Liver (tissue), 3 donors: ENCODE data around the gene ADH1A.

Source experiments
- CTCF ChIP-seq: fragments of 150-350 bp; IDR thresholded peaks from 2 replicates; pipeline ENCODE4 v1.5.1; 2017; ENCODE audit warnings: improper control_type of control experiment, low read depth, low read length; ENCODE audit not compliant: missing input control
- FOXA1 ChIP-seq: IDR thresholded peaks from 2 replicates; pipeline ENCODE4 v1.6.1; 2016; ENCODE audit warnings: antibody characterized with exemption
- FOXA2 ChIP-seq: IDR thresholded peaks from 2 replicates; pipeline ENCODE4 v1.6.1; 2016; ENCODE audit warnings: antibody characterized with exemption
- GABPA ChIP-seq, 2 donors: IDR thresholded peaks in 1 of 2; conservative IDR thresholded peaks in 1 of 2; 2 replicates each; pipeline ENCODE4 v1.6.1; 2016; ENCODE audit warnings: antibody characterized with exemption in 2 of 2, mild to moderate bottlenecking in 1 of 2, moderate library complexity in 1 of 2
- HNF4G ChIP-seq: IDR thresholded peaks from 2 replicates; pipeline ENCODE4 v1.6.1; 2016; ENCODE audit warnings: antibody characterized with exemption
- NR2F2 ChIP-seq: IDR thresholded peaks from 2 replicates; pipeline ENCODE4 v1.6.1; 2016; ENCODE audit warnings: antibody characterized with exemption
- RAD21 ChIP-seq, 2 donors: IDR thresholded peaks; 2 replicates each; pipeline ENCODE4 v1.6.1; 2016; ENCODE audit warnings: antibody characterized with exemption in 2 of 2, mild to moderate bottlenecking in 2 of 2
- RXRA ChIP-seq, 2 donors: IDR thresholded peaks; 2 replicates each; pipeline ENCODE4 v1.6.1; 2017 to 2018; ENCODE audit warnings: antibody characterized with exemption in 2 of 2, mild to moderate bottlenecking in 1 of 2
- SP1 ChIP-seq: IDR thresholded peaks from 2 replicates; pipeline ENCODE4 v1.6.1; 2018; ENCODE audit warnings: antibody characterized with exemption, mild to moderate bottlenecking
- TAF1 ChIP-seq: conservative IDR thresholded peaks from 2 replicates; pipeline ENCODE4 v1.6.1; 2016; ENCODE audit warnings: antibody characterized with exemption, mild to moderate bottlenecking
- YY1 ChIP-seq: IDR thresholded peaks from 2 replicates; pipeline ENCODE4 v1.6.1; 2016; ENCODE audit warnings: antibody characterized with exemption, mild to moderate bottlenecking
- ZBTB33 ChIP-seq: IDR thresholded peaks from 2 replicates; pipeline ENCODE4 v1.6.1; 2016; ENCODE audit warnings: antibody characterized with exemption
- TF ChIP-seq, protein P1 (sequence below): IDR thresholded peaks from 2 replicates; pipeline ENCODE4 v1.6.1; 2016; ENCODE audit warnings: antibody characterized with exemption, mild to moderate bottlenecking
- TF ChIP-seq, protein P2 (sequence below): IDR thresholded peaks from 2 replicates; pipeline ENCODE4 v1.6.1; 2016; ENCODE audit warnings: antibody characterized with exemption
- donor health status: healthy.
- donor health status: healthy.

GRCh38 chr4:99264927-99265326 is 25.9 kb downstream of the ADH1A start:
- TF ChIP-seq CTCF (no peak), YY1 (no peak), RXRA (IDR thresholded peaks at IDR 0.05) (no peak), FOXA2 (no peak), RAD21 (IDR thresholded peaks at IDR 0.05) (no peak), FOXA1 (no peak), GABPA (IDR thresholded peaks at IDR 0.05 in 1 of 2, conservative IDR thresholded peaks at IDR 0.05 in 1 of 2) (no peak), SP1 (no peak), HNF4G (no peak), TAF1 (no peak), ZBTB33 (no peak), NR2F2 (no peak)
- TF ChIP-seq, protein P1, sequence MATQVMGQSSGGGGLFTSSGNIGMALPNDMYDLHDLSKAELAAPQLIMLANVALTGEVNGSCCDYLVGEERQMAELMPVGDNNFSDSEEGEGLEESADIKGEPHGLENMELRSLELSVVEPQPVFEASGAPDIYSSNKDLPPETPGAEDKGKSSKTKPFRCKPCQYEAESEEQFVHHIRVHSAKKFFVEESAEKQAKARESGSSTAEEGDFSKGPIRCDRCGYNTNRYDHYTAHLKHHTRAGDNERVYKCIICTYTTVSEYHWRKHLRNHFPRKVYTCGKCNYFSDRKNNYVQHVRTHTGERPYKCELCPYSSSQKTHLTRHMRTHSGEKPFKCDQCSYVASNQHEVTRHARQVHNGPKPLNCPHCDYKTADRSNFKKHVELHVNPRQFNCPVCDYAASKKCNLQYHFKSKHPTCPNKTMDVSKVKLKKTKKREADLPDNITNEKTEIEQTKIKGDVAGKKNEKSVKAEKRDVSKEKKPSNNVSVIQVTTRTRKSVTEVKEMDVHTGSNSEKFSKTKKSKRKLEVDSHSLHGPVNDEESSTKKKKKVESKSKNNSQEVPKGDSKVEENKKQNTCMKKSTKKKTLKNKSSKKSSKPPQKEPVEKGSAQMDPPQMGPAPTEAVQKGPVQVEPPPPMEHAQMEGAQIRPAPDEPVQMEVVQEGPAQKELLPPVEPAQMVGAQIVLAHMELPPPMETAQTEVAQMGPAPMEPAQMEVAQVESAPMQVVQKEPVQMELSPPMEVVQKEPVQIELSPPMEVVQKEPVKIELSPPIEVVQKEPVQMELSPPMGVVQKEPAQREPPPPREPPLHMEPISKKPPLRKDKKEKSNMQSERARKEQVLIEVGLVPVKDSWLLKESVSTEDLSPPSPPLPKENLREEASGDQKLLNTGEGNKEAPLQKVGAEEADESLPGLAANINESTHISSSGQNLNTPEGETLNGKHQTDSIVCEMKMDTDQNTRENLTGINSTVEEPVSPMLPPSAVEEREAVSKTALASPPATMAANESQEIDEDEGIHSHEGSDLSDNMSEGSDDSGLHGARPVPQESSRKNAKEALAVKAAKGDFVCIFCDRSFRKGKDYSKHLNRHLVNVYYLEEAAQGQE = no peak
- TF ChIP-seq, protein P2, sequence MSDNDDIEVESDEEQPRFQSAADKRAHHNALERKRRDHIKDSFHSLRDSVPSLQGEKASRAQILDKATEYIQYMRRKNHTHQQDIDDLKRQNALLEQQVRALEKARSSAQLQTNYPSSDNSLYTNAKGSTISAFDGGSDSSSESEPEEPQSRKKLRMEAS = no peak
